Neural progenitor cell (in vitro differentiated cells): ENCODE data around the gene UBXN2A. TPM values are rescaled to one million over a fixed set of nuclear protein-coding genes. Genes with fewer than 3 reads are reported as not detected.
"Not testable (repeated sequence)": the region's sequence is repeated elsewhere in the genome, so short reads cannot be mapped to it uniquely, and the experiment has no call there.

ENCODE experiments used
- DNase-seq: peaks from one replicate; pipeline ENCODE4 v3.0.0-alpha.2; 2016; ENCODE audit warnings: low spot score
- H2AFZ ChIP-seq: fragments of 200-600 bp; sonication (generic); replicated peaks from 2 replicates; pipeline ENCODE4 v1.6.1; 2016; ENCODE audit warnings: antibody characterized with exemption
- H3F3A ChIP-seq: fragments of 200-600 bp; sonication (generic); 2 replicates; pipeline ENCODE4 v1.6.1; 2016; ENCODE audit warnings: antibody characterized with exemption, low read depth
- H3K27ac ChIP-seq: fragments of 200-600 bp; sonication (generic); 2 replicates; pipeline ENCODE4 v1.5.1; 2016; ENCODE audit warnings: mild to moderate bottlenecking
- H3K27me3 ChIP-seq: fragments of 200-600 bp; sonication (generic); 2 replicates; pipeline ENCODE4 v1.6.1; 2016; ENCODE audit warnings: mild to moderate bottlenecking, moderate library complexity
- H3K36me3 ChIP-seq: fragments of 200-600 bp; sonication (generic); 2 replicates; pipeline ENCODE4 v1.5.1; 2016
- H3K4me1 ChIP-seq: fragments of 200-600 bp; sonication (generic); 2 replicates; pipeline ENCODE4 v1.6.1; 2016; ENCODE audit warnings: mixed run types
- H3K4me2 ChIP-seq: fragments of 200-600 bp; sonication (generic); 2 replicates; pipeline ENCODE4 v1.6.1; 2016
- H3K4me3 ChIP-seq: fragments of 200-600 bp; sonication (generic); 2 replicates; pipeline ENCODE4 v1.5.1; 2016
- H3K79me2 ChIP-seq: fragments of 200-600 bp; sonication (generic); 2 replicates; pipeline ENCODE4 v1.6.1; 2016; ENCODE audit warnings: low read depth
- H3K9ac ChIP-seq: fragments of 200-600 bp; sonication (generic); 2 replicates; pipeline ENCODE4 v1.6.1; 2016
- H3K9me3 ChIP-seq: fragments of 200-600 bp; sonication (generic); 2 replicates; pipeline ENCODE4 v1.5.1; 2016; ENCODE audit warnings: low read depth
- H4K20me1 ChIP-seq: fragments of 200-600 bp; sonication (generic); 2 replicates; pipeline ENCODE4 v1.6.1; 2016; ENCODE audit warnings: low read depth
- H3K27ac Mint-ChIP-seq: 3 replicates; pipeline ENCODE4 v1.8.0; 2021; ENCODE audit warnings: mixed read lengths
- H3K27me3 Mint-ChIP-seq: 2 replicates; pipeline ENCODE4 v1.8.0; 2022; ENCODE audit warnings: low read depth, mild to moderate bottlenecking, inconsistent platforms, moderate library complexity, mixed read lengths; ENCODE audit not compliant: insufficient read depth
- H3K36me3 Mint-ChIP-seq: 3 replicates; pipeline ENCODE4 v1.8.0; 2021; ENCODE audit warnings: mixed read lengths
- H3K4me1 Mint-ChIP-seq: 3 replicates; pipeline ENCODE4 v1.8.0; 2021; ENCODE audit warnings: mixed read lengths
- H3K4me3 Mint-ChIP-seq: 3 replicates; pipeline ENCODE4 v1.8.0; 2021; ENCODE audit warnings: mild to moderate bottlenecking, moderate library complexity, mixed read lengths
- H3K9me3 Mint-ChIP-seq: 3 replicates; pipeline ENCODE4 v1.8.0; 2020; ENCODE audit warnings: mixed read lengths
- EZH2 ChIP-seq: fragments of 200-600 bp; sonication (generic); IDR thresholded peaks from 2 replicates; pipeline ENCODE4 v1.6.1; 2017; ENCODE audit warnings: antibody characterized with exemption, mild to moderate bottlenecking, moderate library complexity
- EZH2phosphoT487 ChIP-seq: fragments of 200-600 bp; sonication (generic); IDR thresholded peaks from 2 replicates; pipeline ENCODE4 v1.6.1; 2017; ENCODE audit warnings: antibody characterized with exemption
- total RNA-seq: library from RNA; depleted of rRNA; stranded (reverse); fragments of >200 nt; gene quantifications from 2 replicates; pipeline ENCODE4 v1.2.3, GENCODE V29; 2015; ENCODE audit warnings: low replicate concordance
- TF ChIP-seq, protein P1 (sequence below): fragments of 200-600 bp; sonication (generic); IDR thresholded peaks from 2 replicates; pipeline ENCODE4 v1.5.1; 2017; ENCODE audit warnings: antibody characterized with exemption, mild to moderate bottlenecking

The UBXN2A gene
- total RNA-seq, 1 donor from 2014 or later = 24.1 TPM

DNA sequence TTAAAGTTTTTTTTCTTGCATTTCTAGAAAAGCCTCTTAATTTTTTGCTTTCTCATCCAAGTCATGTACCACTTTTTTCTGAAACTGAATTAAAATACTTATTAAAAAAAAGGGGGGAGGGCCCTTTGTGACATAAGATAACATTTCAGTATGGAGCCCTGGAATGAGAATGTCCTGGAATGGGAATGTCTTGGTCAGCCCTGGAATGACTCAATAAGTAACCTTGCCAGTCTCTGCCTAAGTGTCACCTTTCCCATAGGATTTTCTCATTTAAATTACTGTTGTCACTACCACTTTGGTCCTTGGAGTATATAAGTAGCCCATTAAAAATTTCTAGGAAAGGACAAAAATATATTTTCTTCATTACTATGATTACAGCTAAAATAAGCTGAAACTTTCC is 4.7 kb downstream of the UBXN2A start:
- Histone ChIP-seq H3K4me3 (no peak overlapping the region), H3F3A (peaks cover 10% of the 10 kb centered on the region), H3K4me1 (peaks cover 28% of the 10 kb centered on the region), H4K20me1 (peaks cover 27% of the 10 kb centered on the region), H3K4me2 (peak overlapping the region; percentile 10), H3K79me2 (peaks cover 91% of the 10 kb centered on the region), H3K27me3 (peaks cover under 1% of the 10 kb centered on the region), H3K9me3 (no peaks in the 10 kb centered on the region), H3K27ac (no peak overlapping the region), H3K36me3 (no peaks in the 10 kb centered on the region), H3K9ac (no peak overlapping the region), H2AFZ (no peak overlapping the region)
- Mint-ChIP-seq H3K4me3 (no peak overlapping the region), H3K27me3 (no peaks in the 10 kb centered on the region), H3K36me3 (peaks cover 19% of the 10 kb centered on the region), H3K9me3 (no peaks in the 10 kb centered on the region), H3K27ac (no peak overlapping the region), H3K4me1 (peaks cover 26% of the 10 kb centered on the region)
- DNase-seq = no peak
- TF ChIP-seq EZH2 (no peak), EZH2phosphoT487 (no peak)
- TF ChIP-seq, protein P1, sequence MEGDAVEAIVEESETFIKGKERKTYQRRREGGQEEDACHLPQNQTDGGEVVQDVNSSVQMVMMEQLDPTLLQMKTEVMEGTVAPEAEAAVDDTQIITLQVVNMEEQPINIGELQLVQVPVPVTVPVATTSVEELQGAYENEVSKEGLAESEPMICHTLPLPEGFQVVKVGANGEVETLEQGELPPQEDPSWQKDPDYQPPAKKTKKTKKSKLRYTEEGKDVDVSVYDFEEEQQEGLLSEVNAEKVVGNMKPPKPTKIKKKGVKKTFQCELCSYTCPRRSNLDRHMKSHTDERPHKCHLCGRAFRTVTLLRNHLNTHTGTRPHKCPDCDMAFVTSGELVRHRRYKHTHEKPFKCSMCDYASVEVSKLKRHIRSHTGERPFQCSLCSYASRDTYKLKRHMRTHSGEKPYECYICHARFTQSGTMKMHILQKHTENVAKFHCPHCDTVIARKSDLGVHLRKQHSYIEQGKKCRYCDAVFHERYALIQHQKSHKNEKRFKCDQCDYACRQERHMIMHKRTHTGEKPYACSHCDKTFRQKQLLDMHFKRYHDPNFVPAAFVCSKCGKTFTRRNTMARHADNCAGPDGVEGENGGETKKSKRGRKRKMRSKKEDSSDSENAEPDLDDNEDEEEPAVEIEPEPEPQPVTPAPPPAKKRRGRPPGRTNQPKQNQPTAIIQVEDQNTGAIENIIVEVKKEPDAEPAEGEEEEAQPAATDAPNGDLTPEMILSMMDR = no peak

DNA sequence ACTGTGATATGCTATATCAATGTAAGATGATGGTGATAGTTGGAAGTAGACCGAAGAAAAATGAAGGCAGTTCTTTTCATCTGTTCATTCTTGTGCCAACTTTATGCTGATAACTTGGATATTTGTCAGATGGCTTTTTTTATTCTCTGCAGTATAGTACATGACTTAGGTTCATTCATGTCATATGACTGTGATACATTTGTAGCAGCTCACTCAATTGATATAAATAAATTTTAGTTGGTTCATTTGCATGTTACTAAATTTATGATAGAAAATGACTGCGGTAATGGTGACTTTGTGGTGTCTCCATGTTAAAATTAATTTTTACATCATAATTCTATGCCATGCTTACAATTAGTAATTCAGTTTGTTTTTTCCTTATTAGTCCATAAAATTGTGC is 7.1 kb downstream of the UBXN2A start:
- H3K9me3 ChIP-seq = no peaks in the 10 kb centered on the region
- no peak for DNase-seq
- TF ChIP-seq EZH2phosphoT487 (no peak), EZH2 (no peak)
- TF ChIP-seq, protein P1 = no peak
- H3K9ac ChIP-seq = no peak overlapping the region
- H3K4me3 Mint-ChIP-seq = no peak overlapping the region
- no peak overlapping the region for H3K4me3 ChIP-seq
- peaks cover 14% of the 10 kb centered on the region for H3K4me1 ChIP-seq
- H3K27ac Mint-ChIP-seq = no peak overlapping the region
- no peaks in the 10 kb centered on the region for H3K36me3 ChIP-seq
- peaks cover 18% of the 10 kb centered on the region for H4K20me1 ChIP-seq
- peaks cover 21% of the 10 kb centered on the region for H3K36me3 Mint-ChIP-seq
- peaks cover 16% of the 10 kb centered on the region for H3K4me1 Mint-ChIP-seq
- no peak overlapping the region for H3K4me2 ChIP-seq
- H3K9me3 Mint-ChIP-seq = no peaks in the 10 kb centered on the region
- H2AFZ ChIP-seq = no peak overlapping the region
- H3K27ac ChIP-seq = no peak overlapping the region
- peaks cover 89% of the 10 kb centered on the region for H3K79me2 ChIP-seq
- H3F3A ChIP-seq = peaks cover 5% of the 10 kb centered on the region
- no peaks in the 10 kb centered on the region for H3K27me3 Mint-ChIP-seq
- no peaks in the 10 kb centered on the region for H3K27me3 ChIP-seq

DNA sequence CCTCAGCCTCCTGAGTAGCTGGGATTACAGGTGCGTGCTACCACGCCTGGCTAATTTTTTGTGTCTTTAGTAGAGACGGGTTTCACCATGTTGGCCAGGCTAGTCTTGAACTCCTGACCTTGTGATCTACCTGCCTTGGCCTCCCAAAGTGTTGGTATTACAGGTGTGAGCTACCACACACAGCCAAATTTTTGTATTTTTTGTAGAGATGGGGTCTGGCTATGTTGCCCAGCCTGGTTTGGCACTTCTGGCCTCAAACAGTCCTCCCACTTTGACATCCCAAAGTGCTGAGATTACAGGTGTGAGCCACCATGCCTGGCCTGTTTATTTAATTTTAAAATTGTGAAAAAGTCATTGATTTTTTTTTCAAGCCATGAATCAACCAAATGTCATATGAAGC is 12.3 kb downstream of the UBXN2A start:
- H3K9me3 Mint-ChIP-seq, H3K4me1 ChIP-seq, H3K27ac Mint-ChIP-seq, DNase-seq, H3K4me2 ChIP-seq, H3K27me3 Mint-ChIP-seq, H2AFZ ChIP-seq, H3K36me3 Mint-ChIP-seq, H3F3A ChIP-seq, H3K4me3 Mint-ChIP-seq, H3K4me3 ChIP-seq, H3K27ac ChIP-seq, H3K27me3 ChIP-seq, H3K9me3 ChIP-seq, H3K9ac ChIP-seq, H3K4me1 Mint-ChIP-seq, H3K36me3 ChIP-seq: not testable (repeated sequence)
- peaks cover 70% of the 10 kb centered on the region for H3K79me2 ChIP-seq
- peaks cover 15% of the 10 kb centered on the region for H4K20me1 ChIP-seq

DNA sequence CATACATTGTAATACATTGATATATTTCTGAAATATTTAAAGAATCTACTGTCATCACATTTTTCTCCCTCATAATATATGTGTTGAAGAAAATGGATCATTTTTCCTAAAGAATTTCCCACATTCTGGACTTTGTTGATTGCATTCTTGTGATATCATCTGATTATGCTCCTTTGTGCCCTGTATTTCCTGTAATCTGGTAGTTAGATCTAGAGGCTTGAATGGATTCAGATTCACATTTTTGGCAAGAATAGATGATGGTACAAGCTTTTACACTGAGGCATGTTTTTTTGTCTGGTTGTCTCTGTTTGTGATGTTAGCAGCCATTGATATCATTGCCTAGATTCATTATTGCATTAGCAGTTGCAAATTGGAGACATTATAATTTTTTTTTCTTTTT is 13.4 kb downstream of the UBXN2A start:
- no peak for DNase-seq
- peaks cover 8% of the 10 kb centered on the region for H3K36me3 Mint-ChIP-seq
- peaks cover 59% of the 10 kb centered on the region for H3K79me2 ChIP-seq

More for the DNA sequence above, 13.4 kb downstream of the UBXN2A start:
- TF ChIP-seq EZH2phosphoT487 = no peak
- TF ChIP-seq EZH2 = no peak
- TF ChIP-seq, protein P1 = no peak
- Histone ChIP-seq H3K27me3 (no peaks in the 10 kb centered on the region), H3F3A (peaks cover 5% of the 10 kb centered on the region), H4K20me1 (peaks cover 19% of the 10 kb centered on the region), H3K36me3 (no peaks in the 10 kb centered on the region), H2AFZ (no peak overlapping the region), H3K4me3 (no peak overlapping the region), H3K27ac (no peak overlapping the region), H3K9ac (no peak overlapping the region), H3K4me2 (no peak overlapping the region), H3K4me1 (no peaks in the 10 kb centered on the region), H3K9me3 (no peaks in the 10 kb centered on the region)
- Mint-ChIP-seq H3K4me1 (no peaks in the 10 kb centered on the region), H3K27me3 (no peaks in the 10 kb centered on the region), H3K27ac (no peak overlapping the region), H3K9me3 (no peaks in the 10 kb centered on the region), H3K4me3 (no peak overlapping the region)
